ENCODE measurements around the gene PRELID1.

PRELID1 gene

DNA sequence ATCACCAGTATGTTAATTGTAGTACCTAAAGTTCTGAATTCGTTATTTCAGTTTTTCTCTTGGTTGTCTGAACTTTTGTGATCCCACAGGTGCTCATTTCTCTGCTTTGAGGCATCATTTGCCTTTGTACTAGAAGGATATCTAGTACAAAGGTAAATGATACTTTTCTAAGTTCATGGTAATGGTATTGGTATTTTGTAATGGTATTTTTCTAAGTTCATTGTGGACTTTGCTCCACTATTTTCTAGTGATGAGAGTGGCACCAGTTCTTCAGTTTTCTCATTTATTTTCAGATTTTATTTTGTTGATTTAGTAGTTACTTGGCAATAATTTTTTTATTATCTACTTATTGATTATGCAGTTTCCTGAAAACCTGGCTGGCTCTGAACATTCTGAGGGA, 42.1 kb upstream of the PRELID1 start:
- Histone ChIP-seq H3K27ac (replicated peaks) (no peak overlapping the region), H3K4me3 (replicated peaks; ENCODE audit: insufficient read depth, low read length) (no peak overlapping the region), H3K27me3 (ENCODE audit: insufficient read depth, poor library complexity, severe bottlenecking) (no peaks in the 10 kb centered on the region)
- no peak for DNase-seq (ENCODE audit: low read depth in 1 of 2, low spot score in 1 of 2)
- TF ChIP-seq, protein P1, sequence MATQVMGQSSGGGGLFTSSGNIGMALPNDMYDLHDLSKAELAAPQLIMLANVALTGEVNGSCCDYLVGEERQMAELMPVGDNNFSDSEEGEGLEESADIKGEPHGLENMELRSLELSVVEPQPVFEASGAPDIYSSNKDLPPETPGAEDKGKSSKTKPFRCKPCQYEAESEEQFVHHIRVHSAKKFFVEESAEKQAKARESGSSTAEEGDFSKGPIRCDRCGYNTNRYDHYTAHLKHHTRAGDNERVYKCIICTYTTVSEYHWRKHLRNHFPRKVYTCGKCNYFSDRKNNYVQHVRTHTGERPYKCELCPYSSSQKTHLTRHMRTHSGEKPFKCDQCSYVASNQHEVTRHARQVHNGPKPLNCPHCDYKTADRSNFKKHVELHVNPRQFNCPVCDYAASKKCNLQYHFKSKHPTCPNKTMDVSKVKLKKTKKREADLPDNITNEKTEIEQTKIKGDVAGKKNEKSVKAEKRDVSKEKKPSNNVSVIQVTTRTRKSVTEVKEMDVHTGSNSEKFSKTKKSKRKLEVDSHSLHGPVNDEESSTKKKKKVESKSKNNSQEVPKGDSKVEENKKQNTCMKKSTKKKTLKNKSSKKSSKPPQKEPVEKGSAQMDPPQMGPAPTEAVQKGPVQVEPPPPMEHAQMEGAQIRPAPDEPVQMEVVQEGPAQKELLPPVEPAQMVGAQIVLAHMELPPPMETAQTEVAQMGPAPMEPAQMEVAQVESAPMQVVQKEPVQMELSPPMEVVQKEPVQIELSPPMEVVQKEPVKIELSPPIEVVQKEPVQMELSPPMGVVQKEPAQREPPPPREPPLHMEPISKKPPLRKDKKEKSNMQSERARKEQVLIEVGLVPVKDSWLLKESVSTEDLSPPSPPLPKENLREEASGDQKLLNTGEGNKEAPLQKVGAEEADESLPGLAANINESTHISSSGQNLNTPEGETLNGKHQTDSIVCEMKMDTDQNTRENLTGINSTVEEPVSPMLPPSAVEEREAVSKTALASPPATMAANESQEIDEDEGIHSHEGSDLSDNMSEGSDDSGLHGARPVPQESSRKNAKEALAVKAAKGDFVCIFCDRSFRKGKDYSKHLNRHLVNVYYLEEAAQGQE (IDR thresholded peaks at IDR 0.05; ENCODE audit: insufficient replicate concordance, low read depth), result no peak
- TF ChIP-seq POLR2AphosphoS5 (IDR thresholded peaks at IDR 0.05; ENCODE audit: low read depth) (no peak), GABPA (IDR thresholded peaks at IDR 0.05; ENCODE audit: low read depth) (no peak), SPI1 (IDR thresholded peaks at IDR 0.05; ENCODE audit: borderline replicate concordance, low read depth) (no peak)
- TF ChIP-seq, protein P2, sequence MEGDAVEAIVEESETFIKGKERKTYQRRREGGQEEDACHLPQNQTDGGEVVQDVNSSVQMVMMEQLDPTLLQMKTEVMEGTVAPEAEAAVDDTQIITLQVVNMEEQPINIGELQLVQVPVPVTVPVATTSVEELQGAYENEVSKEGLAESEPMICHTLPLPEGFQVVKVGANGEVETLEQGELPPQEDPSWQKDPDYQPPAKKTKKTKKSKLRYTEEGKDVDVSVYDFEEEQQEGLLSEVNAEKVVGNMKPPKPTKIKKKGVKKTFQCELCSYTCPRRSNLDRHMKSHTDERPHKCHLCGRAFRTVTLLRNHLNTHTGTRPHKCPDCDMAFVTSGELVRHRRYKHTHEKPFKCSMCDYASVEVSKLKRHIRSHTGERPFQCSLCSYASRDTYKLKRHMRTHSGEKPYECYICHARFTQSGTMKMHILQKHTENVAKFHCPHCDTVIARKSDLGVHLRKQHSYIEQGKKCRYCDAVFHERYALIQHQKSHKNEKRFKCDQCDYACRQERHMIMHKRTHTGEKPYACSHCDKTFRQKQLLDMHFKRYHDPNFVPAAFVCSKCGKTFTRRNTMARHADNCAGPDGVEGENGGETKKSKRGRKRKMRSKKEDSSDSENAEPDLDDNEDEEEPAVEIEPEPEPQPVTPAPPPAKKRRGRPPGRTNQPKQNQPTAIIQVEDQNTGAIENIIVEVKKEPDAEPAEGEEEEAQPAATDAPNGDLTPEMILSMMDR (IDR thresholded peaks at IDR 0.05; ENCODE audit: insufficient read depth, low read length), result no peak

DNA sequence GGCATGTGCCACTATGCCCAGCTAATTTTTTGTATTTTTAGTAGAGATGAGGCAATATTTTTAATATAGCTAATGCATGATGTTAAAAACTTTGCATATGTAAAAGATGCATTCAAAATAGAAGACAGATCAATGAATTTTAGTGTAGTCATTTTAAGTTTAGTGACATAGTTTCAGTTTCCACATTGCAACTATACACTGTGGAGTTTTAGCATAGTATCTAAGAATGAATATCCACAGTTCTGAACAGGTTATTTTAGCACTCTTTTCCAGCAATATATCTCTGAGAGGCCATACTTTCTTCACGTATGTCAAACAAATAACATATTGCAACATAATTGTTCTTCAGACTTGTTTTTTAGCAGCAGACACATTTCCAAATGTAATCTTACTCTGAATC, 39.4 kb upstream of the PRELID1 start:
- H3K27me3 ChIP-seq (ENCODE audit: insufficient read depth, poor library complexity, severe bottlenecking), result no peaks in the 10 kb centered on the region
- no peak overlapping the region for H3K4me3 ChIP-seq (replicated peaks; ENCODE audit: insufficient read depth, low read length)
- no peak overlapping the region for H3K27ac ChIP-seq (replicated peaks)
- no peak for DNase-seq (ENCODE audit: low read depth in 1 of 2, low spot score in 1 of 2)
- TF ChIP-seq GABPA (IDR thresholded peaks at IDR 0.05; ENCODE audit: low read depth) (no peak), POLR2AphosphoS5 (IDR thresholded peaks at IDR 0.05; ENCODE audit: low read depth) (no peak), SPI1 (IDR thresholded peaks at IDR 0.05; ENCODE audit: borderline replicate concordance, low read depth) (no peak)
- TF ChIP-seq, protein P2 (IDR thresholded peaks at IDR 0.05; ENCODE audit: insufficient read depth, low read length), result no peak
- TF ChIP-seq, protein P1 (IDR thresholded peaks at IDR 0.05; ENCODE audit: insufficient replicate concordance, low read depth), result no peak

DNA sequence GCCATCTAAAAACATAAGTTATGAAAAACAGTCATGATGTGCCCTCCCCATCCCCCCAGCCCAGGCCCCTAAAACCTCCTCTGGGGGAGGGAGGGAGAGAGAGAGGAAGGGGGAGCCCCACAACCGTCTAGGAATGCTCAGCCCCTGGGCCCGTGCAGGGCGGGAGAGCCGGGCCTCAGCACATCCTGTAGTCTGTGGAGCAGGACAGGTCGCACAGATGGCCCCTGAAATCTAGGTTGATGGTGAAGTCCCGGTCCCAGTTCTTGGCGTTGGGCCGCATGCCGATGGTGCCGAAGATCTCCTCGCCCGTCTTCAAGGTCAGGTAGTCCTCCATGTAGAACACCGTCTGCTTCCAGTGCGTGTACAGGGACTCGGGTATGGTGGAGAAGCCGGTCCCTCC, 38.2 kb upstream of the PRELID1 start:
- H3K4me3 ChIP-seq (replicated peaks; ENCODE audit: insufficient read depth, low read length), result no peak overlapping the region

More for the DNA sequence above, 38.2 kb upstream of the PRELID1 start:
- Histone ChIP-seq H3K27ac (replicated peaks) (no peak overlapping the region), H3K27me3 (ENCODE audit: insufficient read depth, poor library complexity, severe bottlenecking) (no peaks in the 10 kb centered on the region)
- TF ChIP-seq SPI1 (IDR thresholded peaks at IDR 0.05; ENCODE audit: borderline replicate concordance, low read depth) (no peak), GABPA (IDR thresholded peaks at IDR 0.05; ENCODE audit: low read depth) (no peak), POLR2AphosphoS5 (IDR thresholded peaks at IDR 0.05; ENCODE audit: low read depth) (no peak)
- TF ChIP-seq, protein P2 (IDR thresholded peaks at IDR 0.05; ENCODE audit: insufficient read depth, low read length), result no peak
- TF ChIP-seq, protein P1 (IDR thresholded peaks at IDR 0.05; ENCODE audit: insufficient replicate concordance, low read depth), result no peak
- DNase-seq (ENCODE audit: low read depth in 1 of 2, low spot score in 1 of 2), result no peak
